ENCODE data around the gene PSEN1. TPM values are rescaled to one million over a fixed set of nuclear protein-coding genes. Genes with fewer than 3 reads are reported as not detected.
A peak's percentile ranks its signal among the peaks of the same experiment; 100 is the strongest.

The PSEN1 gene
- polyA plus RNA-seq, 1 of the 3 experiments (the other 2 are of a cell fraction), result 9.0 TPM

DNA sequence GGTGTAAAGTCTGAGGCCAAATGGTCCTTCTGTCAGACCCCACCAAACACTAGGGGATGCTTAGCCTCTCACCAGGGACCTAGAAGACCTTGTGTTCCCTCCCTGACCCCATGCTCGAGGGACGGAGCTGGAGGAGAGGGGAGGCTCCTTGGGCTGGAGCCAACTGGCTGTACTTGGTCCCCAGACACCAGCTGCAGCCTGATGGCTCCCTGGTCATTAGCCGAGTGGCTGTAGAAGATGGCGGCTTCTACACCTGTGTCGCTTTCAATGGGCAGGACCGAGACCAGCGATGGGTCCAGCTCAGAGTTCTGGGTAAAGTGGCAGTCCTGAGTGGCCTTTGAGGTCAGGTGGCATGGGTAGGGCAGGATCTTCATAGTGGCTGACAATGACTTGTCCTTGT is 130.0 kb downstream of the PSEN1 start:
- H3K36me3 ChIP-seq (replicated peaks in 1 of 2; ENCODE audit: control insufficient read depth in 1 of 2, insufficient read depth in 2 of 2, low read length in 1 of 2), result no peaks in the 10 kb centered on the region
- H3K4me3 ChIP-seq (ENCODE audit: low read depth in 2 of 2, low read length in 1 of 2), result no peak overlapping the region
- H2AFZ ChIP-seq (ENCODE audit: low read depth), result no peak overlapping the region
- TF ChIP-seq NRF1 (IDR thresholded peaks at IDR 0.05; ENCODE audit: low read depth, low read length) (no peak), CHD2 (IDR thresholded peaks at IDR 0.05; ENCODE audit: low read length, partially characterized antibody) (no peak), GABPA (IDR thresholded peaks at IDR 0.05; ENCODE audit: low read depth) (no peak), JUND (IDR thresholded peaks at IDR 0.05) (no peak), SMC3 (IDR thresholded peaks at IDR 0.05; ENCODE audit: low read depth, low read length) (no peak), EZH2phosphoT487 (IDR thresholded peaks at IDR 0.05; ENCODE audit: borderline replicate concordance, low read depth) (no peak), FOSL2 (IDR thresholded peaks at IDR 0.05; ENCODE audit: borderline replicate concordance, low read depth) (no peak), MXI1 (IDR thresholded peaks at IDR 0.05; ENCODE audit: low read depth, low read length) (no peak), POLR2AphosphoS5 (IDR thresholded peaks at IDR 0.05; ENCODE audit: low read depth, low read length) (no peak), RCOR1 (IDR thresholded peaks at IDR 0.05; ENCODE audit: low read length) (no peak), TAF1 (IDR thresholded peaks at IDR 0.05; ENCODE audit: borderline replicate concordance, low read depth, low read length) (no peak)
- TF ChIP-seq, protein P1, sequence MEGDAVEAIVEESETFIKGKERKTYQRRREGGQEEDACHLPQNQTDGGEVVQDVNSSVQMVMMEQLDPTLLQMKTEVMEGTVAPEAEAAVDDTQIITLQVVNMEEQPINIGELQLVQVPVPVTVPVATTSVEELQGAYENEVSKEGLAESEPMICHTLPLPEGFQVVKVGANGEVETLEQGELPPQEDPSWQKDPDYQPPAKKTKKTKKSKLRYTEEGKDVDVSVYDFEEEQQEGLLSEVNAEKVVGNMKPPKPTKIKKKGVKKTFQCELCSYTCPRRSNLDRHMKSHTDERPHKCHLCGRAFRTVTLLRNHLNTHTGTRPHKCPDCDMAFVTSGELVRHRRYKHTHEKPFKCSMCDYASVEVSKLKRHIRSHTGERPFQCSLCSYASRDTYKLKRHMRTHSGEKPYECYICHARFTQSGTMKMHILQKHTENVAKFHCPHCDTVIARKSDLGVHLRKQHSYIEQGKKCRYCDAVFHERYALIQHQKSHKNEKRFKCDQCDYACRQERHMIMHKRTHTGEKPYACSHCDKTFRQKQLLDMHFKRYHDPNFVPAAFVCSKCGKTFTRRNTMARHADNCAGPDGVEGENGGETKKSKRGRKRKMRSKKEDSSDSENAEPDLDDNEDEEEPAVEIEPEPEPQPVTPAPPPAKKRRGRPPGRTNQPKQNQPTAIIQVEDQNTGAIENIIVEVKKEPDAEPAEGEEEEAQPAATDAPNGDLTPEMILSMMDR (IDR thresholded peaks at IDR 0.05), result no peak
- TF ChIP-seq, protein P2, sequence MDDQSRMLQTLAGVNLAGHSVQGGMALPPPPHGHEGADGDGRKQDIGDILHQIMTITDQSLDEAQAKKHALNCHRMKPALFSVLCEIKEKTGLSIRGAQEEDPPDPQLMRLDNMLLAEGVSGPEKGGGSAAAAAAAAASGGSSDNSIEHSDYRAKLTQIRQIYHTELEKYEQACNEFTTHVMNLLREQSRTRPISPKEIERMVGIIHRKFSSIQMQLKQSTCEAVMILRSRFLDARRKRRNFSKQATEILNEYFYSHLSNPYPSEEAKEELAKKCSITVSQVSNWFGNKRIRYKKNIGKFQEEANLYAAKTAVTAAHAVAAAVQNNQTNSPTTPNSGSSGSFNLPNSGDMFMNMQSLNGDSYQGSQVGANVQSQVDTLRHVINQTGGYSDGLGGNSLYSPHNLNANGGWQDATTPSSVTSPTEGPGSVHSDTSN (IDR thresholded peaks at IDR 0.05), result no peak
- TF ChIP-seq, protein P3, sequence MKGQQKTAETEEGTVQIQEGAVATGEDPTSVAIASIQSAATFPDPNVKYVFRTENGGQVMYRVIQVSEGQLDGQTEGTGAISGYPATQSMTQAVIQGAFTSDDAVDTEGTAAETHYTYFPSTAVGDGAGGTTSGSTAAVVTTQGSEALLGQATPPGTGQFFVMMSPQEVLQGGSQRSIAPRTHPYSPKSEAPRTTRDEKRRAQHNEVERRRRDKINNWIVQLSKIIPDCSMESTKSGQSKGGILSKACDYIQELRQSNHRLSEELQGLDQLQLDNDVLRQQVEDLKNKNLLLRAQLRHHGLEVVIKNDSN (IDR thresholded peaks at IDR 0.05; ENCODE audit: borderline replicate concordance, low read depth), result no peak
- no peak overlapping the region for H3K4me2 ChIP-seq
- peak; percentile 32 for DNase-seq
- H3K9me3 ChIP-seq, result no peaks in the 10 kb centered on the region
- ChIA-PET CTCF (interaction anchor here (0.8 to 4.2 kb wide), 2 partner anchors 29 to 206 kb away, joined by 3 to 21 read pairs; no protein-coding TSS in a partner anchor), POLR2A (interaction anchor here (0.6 to 0.9 kb wide), 2 partner anchors 10 to 135 kb away, joined by 3 to 7 read pairs; no protein-coding TSS in a partner anchor)
- H3F3A ChIP-seq (replicated peaks; ENCODE audit: insufficient read depth), result no peaks in the 10 kb centered on the region
- H3K27me3 ChIP-seq (ENCODE audit: insufficient read depth), result no peaks in the 10 kb centered on the region
- H4K20me1 ChIP-seq (ENCODE audit: insufficient read depth), result no peaks in the 10 kb centered on the region
- no peaks in the 10 kb centered on the region for H3K9me2 ChIP-seq
- no peaks in the 10 kb centered on the region for H3K79me2 ChIP-seq (ENCODE audit: insufficient read depth)
- no peak overlapping the region for H3K9ac ChIP-seq
- 92% methylated on average over 7 of the region's 7 CpGs for WGBS (ENCODE audit: low lambda C conversion rate)
- no peak overlapping the region for H3K27ac ChIP-seq (ENCODE audit: low read depth in 2 of 2, low read length in 1 of 2)
- H3K4me1 ChIP-seq (ENCODE audit: control insufficient read depth in 1 of 2, insufficient read depth in 2 of 2, low read depth in 1 of 2, low read length in 1 of 2), result no peaks in the 10 kb centered on the region

DNA sequence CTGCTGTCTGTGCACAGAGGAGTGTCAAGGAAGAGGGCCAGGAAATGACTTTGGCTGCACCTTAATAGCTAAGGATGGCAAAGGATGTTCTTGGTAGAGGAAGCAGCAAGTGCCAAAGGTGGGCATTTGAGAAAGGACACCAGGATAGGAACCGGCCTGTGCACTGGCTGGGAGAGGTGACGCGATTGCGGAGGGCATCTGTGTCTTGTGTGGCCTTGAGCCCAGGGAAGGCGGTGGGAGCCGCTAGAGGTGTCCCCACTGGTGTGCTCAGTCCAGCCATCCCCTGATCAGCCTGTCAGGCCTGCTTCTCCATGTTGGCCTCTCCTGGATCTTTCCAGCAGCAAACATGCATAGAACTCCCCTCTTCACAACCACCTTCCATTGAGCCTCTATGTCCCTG is 131.2 kb downstream of the PSEN1 start:
- TF ChIP-seq FOXM1 (IDR thresholded peaks at IDR 0.05; ENCODE audit: low read depth), result no peak
- TF ChIP-seq, protein P1 (IDR thresholded peaks at IDR 0.05), result no peak
- no peak for TF ChIP-seq CHD2 (IDR thresholded peaks at IDR 0.05; ENCODE audit: low read length, partially characterized antibody)
- TF ChIP-seq POLR2AphosphoS5 (IDR thresholded peaks at IDR 0.05; ENCODE audit: low read depth, low read length), result no peak
- no peak for TF ChIP-seq SMC3 (IDR thresholded peaks at IDR 0.05; ENCODE audit: low read depth, low read length)
- TF ChIP-seq, protein P4, sequence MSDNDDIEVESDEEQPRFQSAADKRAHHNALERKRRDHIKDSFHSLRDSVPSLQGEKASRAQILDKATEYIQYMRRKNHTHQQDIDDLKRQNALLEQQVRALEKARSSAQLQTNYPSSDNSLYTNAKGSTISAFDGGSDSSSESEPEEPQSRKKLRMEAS (IDR thresholded peaks at IDR 0.05; ENCODE audit: low read depth), result no peak
- TF ChIP-seq RFX5 (IDR thresholded peaks at IDR 0.05; ENCODE audit: low read length), result no peak
- TF ChIP-seq FOXJ3 (CRISPR knock-in tag; IDR thresholded peaks at IDR 0.05), result no peak
- no peak for TF ChIP-seq EP300 (IDR thresholded peaks at IDR 0.05; ENCODE audit: borderline replicate concordance in 1 of 2, low read depth in 1 of 2, low read length in 1 of 2)
- no peak for TF ChIP-seq RCOR1 (IDR thresholded peaks at IDR 0.05; ENCODE audit: low read length)
- no peak overlapping the region for H3K4me2 ChIP-seq
- H3K79me2 ChIP-seq (ENCODE audit: insufficient read depth), result no peaks in the 10 kb centered on the region
- H3K4me3 ChIP-seq (ENCODE audit: low read depth in 2 of 2, low read length in 1 of 2), result no peak overlapping the region
- no peaks in the 10 kb centered on the region for H3F3A ChIP-seq (replicated peaks; ENCODE audit: insufficient read depth)
- H4K20me1 ChIP-seq (ENCODE audit: insufficient read depth), result no peaks in the 10 kb centered on the region
- H3K27me3 ChIP-seq (ENCODE audit: insufficient read depth), result no peaks in the 10 kb centered on the region
- no peak for DNase-seq
- CTCF ChIA-PET, result interaction anchor here (1.2 kb wide), 1 partner anchor 32 kb away, joined by 3 read pairs; no protein-coding TSS in a partner anchor
- H3K9me3 ChIP-seq, result no peaks in the 10 kb centered on the region
- 100% methylated on average over 3 of the region's 6 CpGs for WGBS (ENCODE audit: low lambda C conversion rate)
- H3K4me1 ChIP-seq (ENCODE audit: control insufficient read depth in 1 of 2, insufficient read depth in 2 of 2, low read depth in 1 of 2, low read length in 1 of 2), result no peaks in the 10 kb centered on the region
- H3K36me3 ChIP-seq (replicated peaks in 1 of 2; ENCODE audit: control insufficient read depth in 1 of 2, insufficient read depth in 2 of 2, low read length in 1 of 2), result peaks cover 0 to 4% of the 10 kb centered on the region in 2 experiments
- no peak overlapping the region for H3K27ac ChIP-seq (ENCODE audit: low read depth in 2 of 2, low read length in 1 of 2)
- no peaks in the 10 kb centered on the region for H3K9me2 ChIP-seq
- H3K9ac ChIP-seq, result no peak overlapping the region
- H2AFZ ChIP-seq (ENCODE audit: low read depth), result no peak overlapping the region
- POLR2A ChIA-PET, result interaction anchor here (0.5 kb wide), 1 partner anchor 28 kb away, joined by 3 read pairs; no protein-coding TSS in a partner anchor
